Neural cell (in vitro differentiated cells): Measurements from ENCODE around the gene ANO1. TPM values are rescaled to one million over a fixed set of nuclear protein-coding genes. Genes with fewer than 3 reads are reported as not detected.

ENCODE experiments used
- H2AFZ ChIP-seq: fragments of 200-600, 300-800 bp; sonication (generic), shearing (Covaris generic); 2 replicates; pipeline ENCODE4 v1.6.0; 2014; ENCODE audit warnings: low read depth, mild to moderate bottlenecking, antibody characterized with exemption, low read length, moderate library complexity
- H3F3A ChIP-seq: fragments of 200-600 bp; shearing (Covaris generic); 2 replicates; pipeline ENCODE4 v1.6.1; 2016; ENCODE audit warnings: mild to moderate bottlenecking, moderate library complexity, mixed read lengths, antibody characterized with exemption, low read length; ENCODE audit not compliant: insufficient read depth, poor library complexity, severe bottlenecking
- H3K27ac ChIP-seq: fragments of 200-600, 300-800 bp; sonication (generic), shearing (Covaris generic); 2 replicates; pipeline ENCODE4 v1.5.1; 2014; ENCODE audit warnings: mild to moderate bottlenecking, low read length, moderate library complexity
- H3K27me3 ChIP-seq: fragments of 300-800, 200-600 bp; sonication (generic), shearing (Covaris generic); 2 replicates; pipeline ENCODE4 v1.6.0; 2014; ENCODE audit warnings: mild to moderate bottlenecking, low read depth, low read length, moderate library complexity; ENCODE audit not compliant: insufficient read depth
- H3K36me3 ChIP-seq: fragments of 300-800, 200-600 bp; sonication (generic), shearing (Covaris generic); 2 replicates; pipeline ENCODE4 v1.5.1; 2014; ENCODE audit warnings: mild to moderate bottlenecking, antibody characterized with exemption, low read length, moderate library complexity; ENCODE audit not compliant: insufficient read depth
- H3K4me2 ChIP-seq: fragments of 300-800, 200-600 bp; sonication (generic), shearing (Covaris generic); 2 replicates; pipeline ENCODE4 v1.6.0; 2014; ENCODE audit warnings: mild to moderate bottlenecking, low read length
- H3K4me3 ChIP-seq: fragments of 300-800, 200-600 bp; sonication (generic), shearing (Covaris generic); 2 replicates; pipeline ENCODE4 v1.5.1; 2014; ENCODE audit warnings: mild to moderate bottlenecking, low read length, moderate library complexity
- H3K79me2 ChIP-seq: fragments of 200-600 bp; shearing (Covaris generic); replicated peaks from 2 replicates; pipeline ENCODE4 v1.6.0; 2014; ENCODE audit warnings: mild to moderate bottlenecking, low read length, moderate library complexity; ENCODE audit not compliant: insufficient read depth
- H3K9ac ChIP-seq: fragments of 300-800, 200-600 bp; sonication (generic), shearing (Covaris generic); 2 replicates; pipeline ENCODE4 v1.6.1; 2016; ENCODE audit warnings: mild to moderate bottlenecking, low read length, mixed read lengths
- H3K9me2 ChIP-seq: fragments of 200-600 bp; shearing (Covaris generic); 2 replicates; pipeline ENCODE4 v1.6.1; 2016; ENCODE audit warnings: mild to moderate bottlenecking, low read length, mixed read lengths; ENCODE audit not compliant: insufficient read depth
- H3K9me3 ChIP-seq: fragments of 200-600, 300-800 bp; sonication (generic), shearing (Covaris generic); 2 replicates; pipeline ENCODE4 v1.6.1; 2016; ENCODE audit warnings: mild to moderate bottlenecking, mixed run types, low read length, moderate library complexity, mixed read lengths
- H4K20me1 ChIP-seq: fragments of 200-600 bp; shearing (Covaris generic); 2 replicates; pipeline ENCODE4 v1.6.1; 2016; ENCODE audit warnings: mild to moderate bottlenecking, mixed run types; ENCODE audit not compliant: insufficient read depth
- CTCF ChIP-seq: fragments of 450-650 bp; IDR thresholded peaks from 2 replicates; pipeline ENCODE4 v1.5.1; 2014; ENCODE audit warnings: antibody characterized with exemption, mild to moderate bottlenecking, moderate library complexity; ENCODE audit not compliant: poor library complexity, severe bottlenecking
- EZH2 ChIP-seq: fragments of 200-600, 300-800 bp; shearing (Covaris generic), sonication (generic); IDR thresholded peaks from 2 replicates; pipeline ENCODE4 v1.6.1; 2014; ENCODE audit warnings: antibody characterized with exemption, low read length, borderline replicate concordance, mild to moderate bottlenecking; ENCODE audit not compliant: insufficient read depth, poor library complexity, severe bottlenecking
- MXI1 ChIP-seq: fragments of 450-650 bp; conservative IDR thresholded peaks from 2 replicates; pipeline ENCODE4 v1.6.1; 2014; ENCODE audit warnings: antibody characterized with exemption, mild to moderate bottlenecking; ENCODE audit not compliant: poor library complexity, severe bottlenecking
- POLR2AphosphoS5 ChIP-seq: IDR thresholded peaks from 2 replicates; pipeline ENCODE4 v1.6.1; 2012
- RAD21 ChIP-seq: fragments of 450-650 bp; conservative IDR thresholded peaks from 2 replicates; pipeline ENCODE4 v1.6.1; 2014; ENCODE audit warnings: antibody characterized with exemption, mild to moderate bottlenecking, moderate library complexity
- REST ChIP-seq: IDR thresholded peaks from 2 replicates; pipeline ENCODE4 v1.6.1; 2012; ENCODE audit warnings: borderline replicate concordance
- TAF1 ChIP-seq: IDR thresholded peaks from 2 replicates; pipeline ENCODE4 v1.6.1; 2012; ENCODE audit warnings: low read depth
- polyA plus RNA-seq: library from polyadenylated mRNA; depleted of rRNA; stranded (reverse); fragments of >200 nt; gene quantifications from 2 replicates; pipeline ENCODE4 v1.2.3, GENCODE V29; 2014

The ANO1 gene
- polyA plus RNA-seq, 1 donor from 2014 or later = not detected

GRCh38 chr11:70097783-70098563 is 19.9 kb downstream of the ANO1 start:
- no peak overlapping the region for H2AFZ ChIP-seq
- H3K9ac ChIP-seq = no peak overlapping the region
- no peaks in the 10 kb centered on the region for H3K36me3 ChIP-seq
- no peaks in the 10 kb centered on the region for H4K20me1 ChIP-seq
- no peak overlapping the region for H3K27ac ChIP-seq
- TF ChIP-seq MXI1 (no peak), CTCF (no peak), POLR2AphosphoS5 (no peak), RAD21 (no peak), EZH2 (no peak), REST (no peak)
- H3K27me3 ChIP-seq = no peaks in the 10 kb centered on the region
- no peak overlapping the region for H3K4me2 ChIP-seq
- no peak overlapping the region for H3K4me3 ChIP-seq
- no peaks in the 10 kb centered on the region for H3K9me3 ChIP-seq
- no peaks in the 10 kb centered on the region for H3K79me2 ChIP-seq
- H3K9me2 ChIP-seq = no peaks in the 10 kb centered on the region
- no peaks in the 10 kb centered on the region for H3F3A ChIP-seq

- H3K4me2 ChIP-seq = no peak overlapping the region
- no peaks in the 10 kb centered on the region for H3F3A ChIP-seq
- H3K27me3 ChIP-seq = no peaks in the 10 kb centered on the region
- TF ChIP-seq REST = no peak
- TF ChIP-seq TAF1 = no peak
- no peak for TF ChIP-seq RAD21
- TF ChIP-seq MXI1 = no peak
- TF ChIP-seq CTCF = no peak
- TF ChIP-seq EZH2 = no peak
- TF ChIP-seq POLR2AphosphoS5 = no peak
- no peaks in the 10 kb centered on the region for H4K20me1 ChIP-seq
- no peak overlapping the region for H3K9ac ChIP-seq
- H3K9me3 ChIP-seq = no peaks in the 10 kb centered on the region
- no peak overlapping the region for H3K27ac ChIP-seq
- no peak overlapping the region for H2AFZ ChIP-seq
- H3K36me3 ChIP-seq = no peaks in the 10 kb centered on the region
- no peaks in the 10 kb centered on the region for H3K9me2 ChIP-seq
- no peaks in the 10 kb centered on the region for H3K79me2 ChIP-seq
- H3K4me3 ChIP-seq = no peak overlapping the region
Observed at GRCh38 chr11:70098936-70099335, 20.8 kb downstream of the ANO1 start.
